Measurements from ENCODE around the gene UBE2S. TPM values are rescaled to one million over a fixed set of nuclear protein-coding genes. Genes with fewer than 3 reads are reported as not detected.

The UBE2S gene
- total RNA-seq, 1 experiment from 2014 or later: 393 TPM

DNA sequence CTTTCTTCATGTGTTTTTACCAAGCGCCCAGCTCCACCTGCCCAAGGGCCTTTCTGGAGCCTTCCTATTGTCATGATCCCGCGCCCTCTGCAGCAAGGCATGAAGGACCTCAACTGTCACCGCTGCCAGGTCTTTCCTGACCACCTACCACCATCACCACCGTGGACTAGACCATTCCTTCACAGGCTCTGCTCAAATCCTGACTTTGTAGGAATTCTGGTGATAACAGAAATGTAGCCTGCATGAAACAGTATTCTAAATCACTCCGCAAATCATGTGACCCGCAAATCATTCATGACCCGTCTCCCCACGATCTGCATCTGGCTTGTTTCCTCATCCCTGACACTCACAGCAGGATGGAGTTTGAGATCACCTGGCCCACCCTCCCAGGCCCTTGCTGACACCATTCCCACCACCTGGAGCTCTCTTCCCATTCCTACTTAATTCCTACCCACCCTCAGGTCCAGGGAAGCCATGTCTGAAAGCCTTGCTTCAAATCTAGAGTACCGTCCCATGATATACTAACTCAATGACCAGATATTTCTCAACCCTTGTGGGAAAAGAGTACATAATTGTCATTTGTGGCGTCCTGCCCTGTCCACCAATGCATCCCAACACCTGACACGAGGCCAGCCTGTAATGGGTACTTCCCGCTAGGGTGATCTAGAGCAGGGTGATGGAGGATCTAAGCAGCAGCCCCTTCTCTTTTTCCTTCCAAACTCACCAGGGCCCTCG, 1.3 kb downstream of the UBE2S start:
- Histone ChIP-seq H3T11ph (ENCODE audit: low read length) (no peak overlapping the region), H2AK5ac (ENCODE audit: insufficient read length, low read length) (no peak overlapping the region), H4K91ac (ENCODE audit: insufficient read length, low read depth, low read length) (no peak overlapping the region), H3K18ac (ENCODE audit: insufficient read length, low read depth, low read length) (no peak overlapping the region), H3K4ac (ENCODE audit: low read depth, low read length) (no peak overlapping the region), H3K4me1 (ENCODE audit: insufficient read depth, low read length) (no peaks in the 10 kb centered on the region; the same call in 1 of the 2 replicates), H4K8ac (replicated peaks; ENCODE audit: insufficient read length, low read depth, low read length) (no peak overlapping the region), H4K20me1 (ENCODE audit: control insufficient read depth, insufficient read depth, insufficient read length) (no peaks in the 10 kb centered on the region), H3K14ac (ENCODE audit: insufficient read depth, low read length) (no peak overlapping the region), H2BK120ac (ENCODE audit: low read depth, low read length, poor library complexity, severe bottlenecking) (no peak overlapping the region), H3K23ac (ENCODE audit: insufficient read length, low read depth, low read length) (no peak overlapping the region), H3K56ac (ENCODE audit: insufficient read length, low read depth, low read length) (no peak overlapping the region), H3K9me3 (ENCODE audit: control insufficient read depth, low read depth, low read length) (no peaks in the 10 kb centered on the region), H2BK15ac (ENCODE audit: low read depth, low read length) (no peak overlapping the region), H2BK20ac (ENCODE audit: low read depth, low read length, poor library complexity, severe bottlenecking) (no peak overlapping the region), H2BK12ac (ENCODE audit: insufficient read length, low read depth, low read length) (no peak overlapping the region), H3K27ac (ENCODE audit: insufficient read length, low read depth, low read length) (no peak overlapping the region), H3K27me3 (ENCODE audit: insufficient read depth, low read length) (no peaks in the 10 kb centered on the region), H3K23me2 (ENCODE audit: insufficient read length, low read depth, low read length, poor library complexity, severe bottlenecking) (peaks cover 6% of the 10 kb centered on the region), H2AFZ (ENCODE audit: low read length) (no peak overlapping the region), H3K4me2 (ENCODE audit: insufficient read depth, insufficient read length, low read length) (peak overlapping the region; percentile 77), H3K79me1 (ENCODE audit: insufficient read depth, low read depth, low read length, poor library complexity, severe bottlenecking) (peaks cover 7% of the 10 kb centered on the region), H3K9ac (ENCODE audit: extremely low read depth, insufficient read length, low read length) (peak overlapping the region; percentile 73), H2BK5ac (ENCODE audit: insufficient read length, low read length) (no peak overlapping the region), H4K5ac (ENCODE audit: insufficient read length, low read depth, low read length) (no peak overlapping the region), H3K79me2 (ENCODE audit: insufficient read depth, low read length) (peaks cover 14% of the 10 kb centered on the region; the same call in 1 of the 2 replicates)
- Mint-ChIP-seq H3K4me1 (peaks cover 18 to 40% of the 10 kb centered on the region in 2 experiments), H3K9me3 (peaks cover 20 to 21% of the 10 kb centered on the region in 2 experiments), H3K27ac (peak overlapping the region; percentile 34 to 79 (median 58); a peak in 6 of 7 replicates), H3K4me3 (peak overlapping the region; percentile 88 to 90), H3K36me3 (ENCODE audit: insufficient read depth in 1 of 3, low read depth in 3 of 3) (peaks cover 49 to 60% (median 58%) of the 10 kb centered on the region in 3 experiments), H3K27me3 (ENCODE audit: low read depth) (peaks cover 19% of the 10 kb centered on the region)
- TF ChIP-seq CTCF (conservative IDR thresholded peaks at IDR 0.05): no peak
- no CpG with 5 or more reads among the region's 14 CpGs for WGBS (ENCODE audit: extremely low coverage, insufficient read length, low lambda C conversion rate)
- no peak for DNase-seq
